Body of pancreas (tissue), 4 donors: ENCODE results near the gene PLPP1. TPM values are rescaled to one million over a fixed set of nuclear protein-coding genes. Genes with fewer than 3 reads are reported as not detected.

ENCODE experiments used
- ATAC-seq: fragments of 150-250 bp; one replicate; pipeline ENCODE4 v1.9.1; 2016
- DNase-seq, 4 donors: peaks; one replicate each; pipeline ENCODE4 v3.0.0-alpha.2; 2019
- H3K27ac ChIP-seq, 4 donors: fragments of 200-600 bp; sonication (generic); 1 replicate in 3 of 4; 2 replicates in 1 of 4; pipeline versions ENCODE4 v1.5.1 to v1.6.1; 2016 to 2019; ENCODE audit warnings: mild to moderate bottlenecking in 1 of 4, mixed read lengths in 1 of 4, moderate library complexity in 1 of 4
- H3K27me3 ChIP-seq, 2 donors: fragments of 200-600 bp; sonication (generic); one replicate each; pipeline ENCODE4 v1.6.0; 2016; ENCODE audit warnings: mild to moderate bottlenecking in 1 of 2
- H3K36me3 ChIP-seq, 2 donors: fragments of 200-600 bp; sonication (generic); replicated peaks in 1 of 2; 2 replicates each; pipeline ENCODE4 v1.5.1; 2016; ENCODE audit warnings: low read depth in 2 of 2; ENCODE audit not compliant: insufficient read depth in 1 of 2
- H3K4me1 ChIP-seq: fragments of 200-600 bp; sonication (generic); one replicate; pipeline ENCODE4 v1.6.0; 2016
- H3K4me3 ChIP-seq, 2 donors: fragments of 200-600 bp; sonication (generic); 1 replicate in 1 of 2; 2 replicates in 1 of 2; pipeline ENCODE4 v1.5.1; 2016 to 2019
- H3K9me3 ChIP-seq, 3 donors: fragments of 200-600 bp; sonication (generic); 1 replicate in 2 of 3; 2 replicates in 1 of 3; pipeline ENCODE4 v1.5.1; 2016
- CTCF ChIP-seq, 7 experiments: fragments of 450-650 bp in 4 of 7; fragments of 200-600 bp in 3 of 7; sonication (generic) in 3 of 7; IDR thresholded peaks; one replicate each; pipeline ENCODE4 v1.5.1; 2016 to 2019; ENCODE audit warnings: antibody characterized with exemption in 7 of 7
- POLR2A ChIP-seq, 3 donors: fragments of 450-650 bp; IDR thresholded peaks; one replicate each; pipeline ENCODE4 v1.6.1; 2016; ENCODE audit warnings: antibody characterized with exemption in 3 of 3, mild to moderate bottlenecking in 2 of 3
- WGBS, 2 donors: methylation state at CpG; one replicate each; pipeline ENCODE4 v1.1.5; 2017; 5-methylcytosine and 5-hydroxymethylcytosine counted together
- intact Hi-C: fragments of 100-400 bp; cut with DNase I; formaldehyde crosslinking; loops from one replicate; pipeline ENCODE4 v1.15.1; 2023
- total RNA-seq, 2 donors: library from RNA; depleted of rRNA; stranded (reverse); fragments of >200 nt; gene quantifications; one replicate each; pipeline ENCODE4 v1.1.0, GENCODE V29; 2016

The PLPP1 gene
- total RNA-seq, 2 donors from 2014 or later = 88.2 to 227 TPM

- no peak for DNase-seq
- ATAC-seq = no peak
- Histone ChIP-seq H3K27ac (no peak overlapping the region), H3K36me3 (no peaks in the 10 kb centered on the region), H3K27me3 (no peaks in the 10 kb centered on the region), H3K9me3 (no peaks in the 10 kb centered on the region), H3K4me3 (no peak overlapping the region), H3K4me1 (peaks cover 6% of the 10 kb centered on the region)
- 93 to 100% methylated on average over 2 of the region's 2 CpGs for WGBS, 2 donors
- no peak for TF ChIP-seq CTCF (IDR thresholded peaks at IDR 0.05)
- TF ChIP-seq POLR2A (IDR thresholded peaks at IDR 0.05) = no peak
- intact Hi-C loops = no loop called here
Observed at GRCh38 chr5:55451976-55452375, 82.8 kb downstream of the PLPP1 start.

GRCh38 chr5:55450050-55450765 is 84.6 kb downstream of the PLPP1 start:
- TF ChIP-seq CTCF (IDR thresholded peaks at IDR 0.05) (no peak), POLR2A (IDR thresholded peaks at IDR 0.05) (no peak)
- Histone ChIP-seq H3K4me1 (peaks cover 6% of the 10 kb centered on the region), H3K4me3 (no peak overlapping the region), H3K36me3 (no peaks in the 10 kb centered on the region), H3K27ac (no peak overlapping the region), H3K27me3 (no peaks in the 10 kb centered on the region), H3K9me3 (no peaks in the 10 kb centered on the region)
- no peak for ATAC-seq
- 83 to 84% methylated on average over 4 of the region's 4 CpGs for WGBS, 2 donors
- intact Hi-C loops = no loop called here
- DNase-seq = no peak

- intact Hi-C loops = no loop called here
- no peaks in the 10 kb centered on the region for H3K27me3 ChIP-seq
- H3K9me3 ChIP-seq = no peaks in the 10 kb centered on the region
- no peak for ATAC-seq
- no peaks in the 10 kb centered on the region for H3K36me3 ChIP-seq
- TF ChIP-seq POLR2A (IDR thresholded peaks at IDR 0.05) (no peak), CTCF (IDR thresholded peaks at IDR 0.05) (no peak)
- 69 to 75% methylated on average over 8 of the region's 8 CpGs for WGBS, 2 donors
- no peaks in the 10 kb centered on the region for H3K4me1 ChIP-seq
- H3K27ac ChIP-seq = no peak overlapping the region
- no peak for DNase-seq
- H3K4me3 ChIP-seq = no peak overlapping the region
Observed at GRCh38 chr5:55446640-55447351, 88.0 kb downstream of the PLPP1 start.

- H3K4me1 ChIP-seq = no peaks in the 10 kb centered on the region
Observed at GRCh38 chr5:55445791-55446190, 89.0 kb downstream of the PLPP1 start.

More at GRCh38 chr5:55445791-55446190, 89.0 kb downstream of the PLPP1 start:
- no peaks in the 10 kb centered on the region for H3K9me3 ChIP-seq
- ATAC-seq (no peak), DNase-seq (no peak)
- H3K27me3 ChIP-seq = no peaks in the 10 kb centered on the region
- no peak overlapping the region for H3K27ac ChIP-seq
- TF ChIP-seq CTCF (IDR thresholded peaks at IDR 0.05) = no peak
- no peak for TF ChIP-seq POLR2A (IDR thresholded peaks at IDR 0.05)
- no peak overlapping the region for H3K4me3 ChIP-seq
- H3K36me3 ChIP-seq = no peaks in the 10 kb centered on the region
- intact Hi-C loops = no loop called here
- WGBS, 2 donors = 66 to 68% methylated on average over 3 of the region's 3 CpGs
